ENCODE results near the gene UBE2J2.

UBE2J2 gene

DNA sequence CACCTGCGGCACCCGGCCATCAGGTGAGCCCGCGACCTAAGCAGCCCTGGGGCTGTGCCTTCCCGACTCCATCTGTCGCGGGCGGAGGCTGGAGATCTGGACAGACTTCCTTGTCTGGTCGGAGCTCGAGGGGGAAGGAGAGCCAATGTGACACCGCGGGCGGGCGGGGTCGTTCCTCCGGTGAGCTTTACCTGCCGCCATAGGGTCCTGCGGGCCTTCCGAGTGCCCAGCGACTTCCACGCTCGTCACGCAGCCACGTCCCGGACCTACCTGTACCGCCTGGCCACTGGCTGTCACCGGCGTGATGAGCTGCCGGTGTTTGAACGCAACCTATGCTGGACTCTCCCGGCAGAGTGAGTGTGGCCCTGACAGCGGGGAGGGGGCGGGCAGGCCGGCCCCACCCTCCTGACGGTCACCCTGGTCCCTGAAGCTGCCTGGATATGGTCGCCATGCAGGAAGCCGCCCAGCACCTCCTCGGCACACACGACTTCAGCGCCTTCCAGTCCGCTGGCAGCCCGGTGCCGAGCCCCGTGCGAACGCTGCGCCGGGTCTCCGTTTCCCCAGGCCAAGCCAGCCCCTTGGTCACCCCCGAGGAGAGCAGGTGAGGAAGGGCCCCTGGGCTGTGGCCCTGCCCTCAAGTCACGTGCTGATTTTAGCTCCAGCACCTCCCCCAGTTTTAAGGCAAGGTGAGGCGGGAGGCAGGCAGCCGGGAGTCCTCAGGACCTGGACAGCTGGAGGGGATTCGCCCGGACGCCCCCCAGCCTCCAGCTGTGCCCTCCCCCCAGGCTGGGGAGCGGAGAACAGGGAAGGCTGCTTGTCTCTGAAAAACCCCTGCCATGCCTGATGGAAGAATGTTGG, 35.8 kb upstream of the UBE2J2 start:
- DNase-seq (ENCODE audit: low read depth in 1 of 2, low spot score in 1 of 2) = peak in 1 of 2 donors; percentile 13

DNA sequence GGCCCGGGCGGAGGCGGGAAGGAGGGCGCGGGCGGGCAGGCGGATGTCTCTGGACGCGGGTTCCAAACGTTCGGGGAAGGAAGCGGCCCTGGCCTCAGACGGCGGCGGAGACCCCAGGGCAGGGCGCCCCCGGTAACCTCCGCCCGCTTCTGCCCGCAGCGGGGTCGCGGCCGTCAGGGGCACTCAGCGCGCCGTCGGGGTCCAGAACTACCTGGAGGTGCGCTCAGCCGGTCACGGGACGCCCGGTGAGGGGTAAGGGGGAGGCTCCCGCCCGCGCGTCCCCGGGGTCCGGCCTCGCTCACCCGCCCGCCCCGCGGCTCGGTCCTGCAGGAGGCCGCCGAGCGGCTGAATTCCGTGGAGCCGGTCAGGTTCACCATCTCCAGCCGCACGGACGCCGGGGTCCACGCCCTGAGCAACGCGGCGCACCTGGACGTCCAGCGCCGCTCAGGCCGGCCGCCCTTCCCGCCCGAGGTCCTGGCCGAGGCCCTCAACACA, 35.1 kb upstream of the UBE2J2 start:
- no peak for DNase-seq (ENCODE audit: low read depth in 1 of 2, low spot score in 1 of 2)

DNA sequence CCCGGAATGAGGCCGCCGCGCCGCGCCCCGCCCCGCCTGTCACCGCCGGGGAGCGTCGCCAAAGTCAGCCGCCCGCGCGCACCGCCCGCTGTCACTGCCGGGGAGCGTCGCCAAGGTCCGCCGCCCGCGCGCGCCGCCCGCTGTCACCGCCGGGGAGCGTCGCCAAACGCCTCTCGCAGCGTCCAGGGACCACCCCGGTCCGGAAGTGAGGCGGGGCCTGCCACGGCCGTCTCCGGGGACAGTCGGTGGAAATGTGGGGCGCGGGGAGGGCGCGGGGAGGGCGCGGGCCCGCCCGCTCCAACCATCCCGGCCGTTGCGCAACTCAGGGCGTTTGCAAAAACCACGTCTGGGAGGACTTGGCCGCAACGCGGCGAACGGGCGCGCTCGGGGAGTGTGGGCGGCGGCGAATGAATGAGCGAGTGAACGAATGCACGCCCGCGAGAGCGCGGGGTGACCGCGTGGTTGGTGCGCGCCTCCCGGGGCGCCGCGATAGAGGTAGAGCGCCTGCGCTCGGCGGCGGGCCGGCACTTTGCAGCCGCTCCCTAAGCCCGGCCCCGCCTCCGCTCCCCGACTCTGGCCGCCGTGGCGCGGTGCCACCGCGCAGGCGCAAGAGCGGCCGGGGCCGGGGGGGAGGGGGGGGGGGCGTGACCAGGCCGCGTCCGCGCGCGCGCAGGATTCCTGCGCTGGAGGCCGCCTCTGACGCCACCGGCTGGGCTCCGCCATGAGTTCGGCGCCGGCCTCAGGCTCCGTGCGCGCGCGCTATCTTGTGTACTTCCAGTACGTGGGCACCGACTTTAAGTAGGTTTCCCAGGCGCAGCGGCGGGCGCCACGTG, 34.5 kb upstream of the UBE2J2 start, which contains the start of the genes ACAP3 and PUSL1:
ACAP3 (minus strand) TSS at position 8 of the 833 bp plus-strand sequence. CDS start 115 bp downstream, outside the sequence.
PUSL1 (plus strand) TSS at position 675 of the 833 bp plus-strand sequence; CDS start at position 722, 47 bp downstream.
- peak; percentile 77 to 79 for DNase-seq (ENCODE audit: low read depth in 1 of 2, low spot score in 1 of 2)

DNA sequence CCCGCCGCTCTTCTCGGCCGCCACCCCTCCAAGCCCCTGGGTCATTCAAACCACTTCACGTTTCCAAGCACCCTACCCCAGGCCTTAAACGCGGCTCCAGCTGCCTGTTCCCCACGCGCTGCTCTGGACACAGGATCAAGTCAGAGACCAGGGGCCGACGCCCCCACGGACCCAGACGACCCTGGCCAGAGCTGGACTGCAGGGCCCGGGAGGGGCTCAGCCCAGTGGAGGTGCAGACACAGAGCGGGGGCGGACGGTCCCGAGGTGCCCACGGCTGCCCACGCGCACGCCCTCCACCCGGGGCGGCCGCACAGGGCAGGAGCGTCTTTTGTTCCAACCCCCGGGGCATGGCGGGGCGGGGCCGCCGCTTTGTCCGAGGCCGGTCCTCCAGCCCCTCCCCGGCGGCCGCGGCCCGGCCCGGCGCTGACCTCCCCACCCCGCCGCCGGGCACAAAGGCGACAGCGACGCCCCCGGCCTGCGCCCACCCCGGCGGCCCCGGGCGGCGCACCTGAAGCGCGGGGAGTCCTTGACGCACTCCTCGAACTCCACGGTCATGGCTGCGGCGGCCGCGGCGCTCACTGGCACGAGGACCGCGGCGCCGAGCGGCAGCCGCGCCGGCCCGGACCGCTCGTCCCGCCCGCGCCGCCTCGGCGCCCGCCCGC, 33.7 kb upstream of the UBE2J2 start:
- no peak for DNase-seq (ENCODE audit: low read depth in 1 of 2, low spot score in 1 of 2)

DNA sequence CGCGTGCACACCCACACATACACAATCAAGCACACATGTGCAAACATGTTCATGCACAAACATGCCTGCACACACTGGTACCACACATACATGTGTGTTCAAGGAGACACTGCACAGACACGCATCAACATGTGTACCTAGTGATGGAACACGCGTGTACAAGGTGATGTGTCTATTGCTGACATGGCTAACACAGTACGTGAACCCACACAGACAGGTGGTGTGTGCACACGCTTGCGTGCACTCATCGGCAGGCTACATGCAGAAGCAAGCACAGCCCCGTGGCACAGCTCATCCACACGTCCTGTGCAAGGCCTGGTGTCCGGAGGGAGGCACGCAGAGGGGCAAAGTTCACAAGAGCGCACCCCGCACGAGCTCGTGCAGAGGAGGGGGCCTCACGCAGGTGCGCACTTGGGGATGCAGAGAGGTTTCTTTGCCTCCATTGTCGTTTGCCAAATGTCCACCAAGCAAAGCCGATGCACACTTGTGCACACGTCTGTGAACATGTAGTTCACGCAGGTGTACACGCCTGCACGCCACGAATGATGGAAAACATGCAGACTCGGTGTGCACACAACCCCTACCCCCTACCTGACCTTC, 33.1 kb upstream of the UBE2J2 start:
- DNase-seq (ENCODE audit: low read depth in 1 of 2, low spot score in 1 of 2) = no peak

DNA sequence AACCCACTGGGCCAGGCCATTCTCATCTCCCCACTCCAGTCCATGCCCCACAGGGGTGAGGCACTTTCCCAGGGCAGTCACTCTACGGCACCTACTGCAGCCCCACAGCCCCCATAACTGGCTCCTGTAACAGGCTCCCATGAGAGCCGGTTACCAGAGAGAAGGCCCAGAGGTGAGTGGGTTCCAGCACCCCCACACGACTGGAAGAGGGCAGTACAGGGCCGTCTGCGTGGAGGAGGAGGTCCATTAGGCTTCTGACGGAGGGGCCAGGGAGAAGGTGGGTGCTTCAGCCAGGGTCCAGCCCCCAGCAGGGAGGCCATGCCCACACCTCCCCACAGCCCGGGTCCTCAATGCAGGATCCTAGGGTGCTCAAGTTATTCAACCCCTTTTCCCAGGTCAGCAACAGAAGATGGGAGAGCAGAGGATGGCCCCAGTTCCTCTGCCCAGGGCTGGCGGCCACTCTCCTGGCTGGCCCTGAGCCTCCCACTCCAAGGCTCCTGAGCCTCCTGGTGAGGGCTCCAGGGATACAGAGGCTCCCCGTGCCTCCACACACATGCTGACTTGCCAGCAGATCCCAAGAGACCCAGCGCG, 32.5 kb upstream of the UBE2J2 start:
- DNase-seq (ENCODE audit: low read depth in 1 of 2, low spot score in 1 of 2) = no peak

DNA sequence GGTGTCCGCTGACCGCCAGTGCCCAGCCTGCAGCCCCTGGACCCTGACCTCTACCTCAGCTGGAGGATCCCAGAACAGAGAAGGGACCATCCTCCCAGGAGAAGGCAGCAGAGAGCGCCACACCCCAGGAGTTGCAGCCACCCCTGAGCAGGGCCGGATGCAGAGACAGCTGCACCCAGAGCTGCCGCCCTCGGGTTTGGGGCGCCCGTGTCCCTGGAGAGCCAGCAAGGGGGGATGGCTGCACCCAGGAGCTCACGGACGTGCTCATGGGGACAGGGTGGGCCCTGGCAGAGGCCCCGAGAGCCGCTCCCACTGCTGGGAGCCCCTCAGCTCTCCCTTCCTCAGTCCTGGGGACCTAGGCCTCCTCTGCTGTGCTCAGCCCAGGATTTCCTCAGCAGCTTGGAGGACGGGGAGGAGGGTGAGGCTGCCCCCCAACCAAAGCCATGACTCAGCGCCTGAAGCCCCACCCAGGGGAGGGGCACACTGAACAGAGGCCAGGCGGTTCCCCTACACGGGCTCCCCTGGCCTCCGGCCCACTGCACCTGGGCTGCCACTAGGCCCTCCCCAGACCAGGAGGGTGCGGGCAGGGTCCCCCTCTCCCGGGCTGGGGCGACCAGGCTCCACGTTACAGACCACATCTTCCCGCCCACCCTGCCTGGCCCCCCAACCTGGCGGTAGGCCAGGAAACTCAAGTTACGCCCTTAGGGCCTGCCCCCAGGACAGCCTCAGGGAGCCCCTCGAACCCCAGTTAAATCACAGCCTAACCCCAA, 31.8 kb upstream of the UBE2J2 start:
- peak; percentile 32 to 44 for DNase-seq (ENCODE audit: low read depth in 1 of 2, low spot score in 1 of 2)

DNA sequence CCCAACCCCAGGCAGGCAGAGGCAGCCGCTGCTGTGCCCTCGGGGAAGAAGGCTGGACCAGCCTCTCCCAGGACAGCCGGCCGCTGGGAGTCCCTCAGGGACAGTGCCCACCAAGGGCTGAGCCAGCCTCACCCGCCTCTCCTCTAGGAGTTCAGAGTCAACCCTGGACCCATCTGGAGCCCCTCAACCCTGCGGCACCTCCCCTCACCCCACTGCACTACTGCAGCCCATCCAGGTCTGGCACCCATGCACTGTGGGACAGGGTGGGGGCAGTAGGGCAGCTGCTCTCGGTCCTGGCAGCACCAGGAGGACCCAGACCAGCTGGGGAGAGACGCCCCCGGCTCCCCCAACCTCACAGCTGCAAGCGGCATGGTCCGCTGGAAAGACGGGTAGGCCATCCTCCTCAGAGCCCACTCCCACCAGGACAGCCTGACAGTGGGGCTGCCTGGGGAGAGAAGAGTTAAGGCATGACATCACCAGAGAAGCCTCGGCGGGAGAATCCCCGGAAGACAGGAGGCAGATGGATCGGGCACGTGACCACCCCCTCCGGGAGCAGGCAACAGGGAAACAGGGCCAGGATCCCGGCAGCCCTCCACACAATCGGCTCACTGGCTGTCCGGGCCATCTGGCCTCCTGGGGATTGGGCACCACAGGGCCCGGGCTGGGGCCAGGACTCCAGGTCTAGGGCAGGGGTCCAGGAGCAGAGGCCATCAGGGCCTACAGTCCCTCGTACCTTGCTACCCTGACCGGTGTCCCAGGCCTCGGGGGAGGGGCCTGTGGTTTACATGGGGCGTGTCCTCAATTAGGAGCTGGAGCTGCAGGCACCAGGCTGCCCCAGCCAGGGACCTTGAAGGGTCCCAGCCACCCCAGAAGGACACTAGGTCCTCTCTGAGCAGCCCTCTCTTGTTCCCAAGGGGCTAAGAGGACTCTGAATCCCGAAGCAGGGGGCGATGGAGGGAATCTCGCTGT, 31.0 kb upstream of the UBE2J2 start:
- DNase-seq (ENCODE audit: low read depth in 1 of 2, low spot score in 1 of 2) = no peak

DNA sequence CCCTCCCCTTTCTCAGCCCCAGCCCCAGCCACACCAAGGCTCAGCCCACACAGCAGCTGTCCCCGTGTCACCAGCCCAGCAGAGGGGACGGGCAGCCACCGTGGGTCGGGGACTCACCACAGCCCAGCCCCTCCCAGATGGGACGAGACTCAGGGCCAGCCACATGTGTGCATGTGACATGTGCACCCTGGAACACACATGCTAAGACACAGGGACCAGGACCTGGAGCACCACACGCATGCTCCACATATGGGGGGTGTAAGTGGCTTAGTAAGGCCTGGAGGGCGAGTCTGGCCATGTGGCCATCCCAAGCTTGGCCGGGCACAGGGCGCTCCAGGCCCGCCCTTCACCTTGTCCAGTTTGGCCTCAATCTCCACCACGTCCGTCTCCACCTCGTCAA, 30.1 kb upstream of the UBE2J2 start:
- DNase-seq (ENCODE audit: low read depth in 1 of 2, low spot score in 1 of 2) = no peak

DNA sequence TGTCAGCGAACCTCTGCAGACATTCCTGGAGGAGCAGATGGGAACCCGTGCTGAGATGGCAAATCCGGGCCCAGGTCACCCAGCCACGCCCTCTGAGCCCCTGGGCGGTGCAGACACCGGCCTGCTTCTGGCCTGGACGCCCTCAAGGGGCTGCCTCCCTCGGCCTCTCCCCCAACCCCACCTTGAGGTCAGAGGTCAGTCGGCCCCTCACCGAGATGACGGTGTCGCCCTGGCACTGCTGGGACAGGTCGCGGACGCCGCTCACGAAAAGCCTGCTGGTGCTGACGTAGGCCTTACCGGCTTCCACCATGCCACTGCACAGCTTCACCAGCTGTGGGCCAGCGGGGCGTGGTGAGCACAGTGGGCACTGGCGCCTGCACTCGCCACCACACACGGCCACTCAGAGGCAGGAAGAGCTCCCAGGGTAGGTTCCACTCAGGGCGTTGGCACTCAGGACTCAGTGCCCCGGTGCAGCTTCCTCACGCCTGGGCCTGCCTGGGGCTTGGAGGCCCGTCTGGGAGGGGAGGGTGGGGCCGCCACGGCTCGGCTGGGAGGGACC, 29.4 kb upstream of the UBE2J2 start:
- no peak for DNase-seq (ENCODE audit: low read depth in 1 of 2, low spot score in 1 of 2)

DNA sequence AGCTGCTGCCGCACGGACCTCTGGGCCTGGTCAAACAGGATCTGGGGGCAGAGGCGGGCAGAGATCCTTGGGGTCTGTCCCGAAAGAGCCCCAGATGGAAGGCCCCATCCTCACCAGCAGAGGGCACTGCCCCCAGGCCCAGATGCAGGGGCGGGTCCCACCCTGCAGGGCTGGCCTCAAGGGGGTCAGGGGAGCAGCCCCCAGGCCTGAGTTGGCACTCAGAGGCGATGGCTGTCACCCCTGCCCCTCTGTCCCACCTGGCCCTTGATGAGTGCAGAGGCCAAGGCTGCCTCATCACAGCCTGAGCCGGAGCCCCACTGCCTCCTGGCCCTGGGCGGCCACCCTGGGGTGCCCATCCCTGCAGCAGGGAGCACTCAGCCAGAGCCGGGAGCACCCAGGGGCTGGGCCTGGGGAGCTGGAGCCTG, 28.4 kb upstream of the UBE2J2 start:
- DNase-seq (ENCODE audit: low read depth in 1 of 2, low spot score in 1 of 2) = no peak

DNA sequence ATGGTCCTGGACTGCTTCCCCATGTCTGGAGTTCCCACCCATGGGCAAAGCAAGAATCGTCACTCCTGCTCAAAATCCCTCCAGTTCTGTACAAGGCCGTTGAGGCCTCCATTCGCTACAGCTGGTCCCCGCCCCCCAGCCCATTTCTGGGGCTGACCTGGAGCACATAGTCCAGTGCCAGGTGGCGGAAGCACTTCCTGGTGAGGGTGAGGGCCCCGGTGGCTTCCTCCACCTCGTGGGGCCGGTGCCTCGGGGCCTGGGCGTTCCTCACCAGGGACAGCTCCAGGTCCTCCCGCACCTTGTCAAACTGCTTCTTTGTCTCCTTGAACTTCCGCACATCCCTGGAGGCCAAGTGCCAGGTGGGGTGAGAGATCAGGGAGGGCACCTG, 26.7 kb upstream of the UBE2J2 start:
- DNase-seq (ENCODE audit: low read depth in 1 of 2, low spot score in 1 of 2) = no peak

DNA sequence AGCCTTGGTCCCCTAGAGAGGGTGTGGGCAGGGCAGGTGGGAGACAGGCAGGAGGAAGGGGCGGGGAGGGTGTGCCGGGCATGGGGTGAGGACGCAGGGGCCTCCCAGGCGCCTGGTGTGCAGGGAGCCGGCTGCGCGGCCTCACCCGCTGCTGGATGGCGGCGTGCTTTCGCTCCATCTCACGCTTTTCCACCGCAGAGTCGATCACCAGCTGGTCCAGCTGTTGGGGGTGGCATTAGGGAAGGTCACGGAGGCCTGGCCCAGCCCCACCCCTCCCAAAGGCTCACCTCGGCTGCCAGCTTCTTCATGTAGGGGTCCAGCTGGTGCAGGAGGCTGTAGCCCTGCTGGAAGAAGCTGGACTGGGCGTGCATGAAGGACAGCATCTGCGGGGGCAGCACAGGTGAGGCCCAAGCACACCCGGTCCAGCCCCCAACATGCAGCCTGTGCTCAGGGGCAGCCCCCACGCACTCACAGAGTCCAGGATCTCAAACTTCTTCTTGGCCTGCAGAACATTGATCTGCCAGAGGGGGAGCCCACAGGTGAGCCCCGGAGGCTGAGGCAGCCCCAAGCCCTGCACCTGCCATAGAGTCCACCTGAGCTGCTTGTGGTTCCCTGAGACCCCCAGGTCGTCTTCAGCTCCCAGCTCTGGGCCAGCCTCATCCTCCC, 26.2 kb upstream of the UBE2J2 start:
- DNase-seq (ENCODE audit: low read depth in 1 of 2, low spot score in 1 of 2) = no peak

DNA sequence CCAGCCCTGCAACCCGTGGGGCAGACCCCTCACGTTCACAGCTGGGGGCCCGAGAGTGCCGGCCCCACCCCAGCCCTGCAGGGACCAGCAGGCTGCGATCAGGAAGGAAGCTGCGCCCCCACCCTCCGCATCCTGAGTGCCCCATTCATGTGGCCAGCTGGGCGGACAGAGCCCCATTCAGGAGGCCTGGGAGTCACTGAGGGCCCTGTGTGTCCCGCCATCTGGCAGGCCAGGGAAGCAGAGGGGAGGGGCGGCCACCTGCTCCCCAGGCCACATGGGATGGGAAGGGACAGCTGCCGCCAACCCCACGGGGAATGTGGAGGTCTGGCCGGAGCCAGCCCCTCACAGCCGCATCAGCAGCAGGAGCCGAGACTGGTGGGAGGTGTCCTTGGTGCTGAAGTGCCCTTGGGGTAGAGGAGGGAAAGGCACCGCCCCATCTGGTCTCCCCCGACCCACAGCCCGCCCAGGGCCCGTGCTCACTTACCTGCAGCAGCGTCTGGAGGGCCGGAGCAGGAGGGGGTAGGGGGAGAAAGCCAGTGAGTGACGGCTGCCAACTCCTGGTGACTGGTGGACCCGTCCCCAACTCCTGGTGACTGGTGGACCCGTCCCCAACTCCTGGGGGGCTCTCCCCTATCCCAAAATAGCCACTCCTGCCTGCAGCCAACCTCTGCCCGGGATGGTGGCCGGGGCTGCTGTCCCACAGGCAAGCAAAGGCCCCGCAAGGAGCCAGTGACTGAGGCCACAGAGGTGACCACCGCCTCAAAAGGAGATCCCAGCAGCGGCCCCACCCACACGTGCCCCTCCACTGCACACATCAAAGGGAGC, 25.4 kb upstream of the UBE2J2 start:
- DNase-seq (ENCODE audit: low read depth in 1 of 2, low spot score in 1 of 2) = no peak

DNA sequence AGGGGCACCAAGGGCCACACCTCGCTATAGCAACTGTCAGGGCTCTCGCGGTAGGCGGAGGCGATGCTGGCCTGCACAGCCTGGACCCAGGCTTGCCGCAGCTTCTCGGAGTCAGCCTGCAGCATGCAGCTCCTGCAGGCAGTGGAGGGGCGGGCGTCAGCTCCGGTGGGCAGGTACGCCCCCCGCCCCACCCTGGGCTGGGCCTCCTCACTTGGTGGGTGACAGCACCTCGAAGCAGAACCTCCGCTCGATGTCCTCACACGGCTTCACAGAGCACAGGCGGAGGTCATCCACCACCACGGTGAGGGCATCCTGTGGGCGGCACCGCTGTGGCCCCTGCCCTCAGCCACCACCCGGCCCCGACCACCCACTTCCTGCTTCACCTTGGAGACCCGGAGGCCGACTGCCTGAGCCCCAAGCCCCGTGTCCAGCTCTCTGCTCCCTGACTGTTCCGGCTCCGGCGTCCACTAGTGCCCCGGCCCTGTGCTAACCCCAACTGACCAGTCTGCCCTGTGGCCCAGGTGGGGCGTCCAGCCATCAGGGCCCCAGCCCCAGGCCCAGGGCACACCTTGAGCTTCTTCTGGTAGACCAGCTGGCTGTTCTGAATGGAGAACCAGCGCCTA, 24.3 kb upstream of the UBE2J2 start:
- no peak for DNase-seq (ENCODE audit: low read depth in 1 of 2, low spot score in 1 of 2)
